Measurements from ENCODE around the gene NEK7.

Gene NEK7

GRCh38 chr1:198132060-198132781 lies 24.6 kb upstream of the NEK7 start:
- Histone ChIP-seq H3K9me2 (replicated peaks; ENCODE audit: insufficient read depth, low read length) (no peaks in the 10 kb centered on the region), H3K36me3 (ENCODE audit: low read length) (no peaks in the 10 kb centered on the region), H2AFZ (ENCODE audit: low read depth, low read length, severe bottlenecking) (no peak overlapping the region), H3K4me3 (ENCODE audit: insufficient read depth, low read length, poor library complexity, severe bottlenecking) (no peak overlapping the region), H3K4me2 (ENCODE audit: low read depth, low read length, poor library complexity, severe bottlenecking) (no peak overlapping the region), H4K20me1 (ENCODE audit: low read depth, low read length) (no peaks in the 10 kb centered on the region), H3K9ac (ENCODE audit: low read length) (no peak overlapping the region), H3K9me3 (ENCODE audit: insufficient read depth, low read length) (no peaks in the 10 kb centered on the region), H3K27ac (ENCODE audit: low read depth, low read length) (no peak overlapping the region), H3K79me2 (ENCODE audit: insufficient read depth, low read length) (no peaks in the 10 kb centered on the region), H3K27me3 (ENCODE audit: low read length) (no peaks in the 10 kb centered on the region), H3F3A (ENCODE audit: insufficient read depth) (no peaks in the 10 kb centered on the region)
- TF ChIP-seq, protein P1, sequence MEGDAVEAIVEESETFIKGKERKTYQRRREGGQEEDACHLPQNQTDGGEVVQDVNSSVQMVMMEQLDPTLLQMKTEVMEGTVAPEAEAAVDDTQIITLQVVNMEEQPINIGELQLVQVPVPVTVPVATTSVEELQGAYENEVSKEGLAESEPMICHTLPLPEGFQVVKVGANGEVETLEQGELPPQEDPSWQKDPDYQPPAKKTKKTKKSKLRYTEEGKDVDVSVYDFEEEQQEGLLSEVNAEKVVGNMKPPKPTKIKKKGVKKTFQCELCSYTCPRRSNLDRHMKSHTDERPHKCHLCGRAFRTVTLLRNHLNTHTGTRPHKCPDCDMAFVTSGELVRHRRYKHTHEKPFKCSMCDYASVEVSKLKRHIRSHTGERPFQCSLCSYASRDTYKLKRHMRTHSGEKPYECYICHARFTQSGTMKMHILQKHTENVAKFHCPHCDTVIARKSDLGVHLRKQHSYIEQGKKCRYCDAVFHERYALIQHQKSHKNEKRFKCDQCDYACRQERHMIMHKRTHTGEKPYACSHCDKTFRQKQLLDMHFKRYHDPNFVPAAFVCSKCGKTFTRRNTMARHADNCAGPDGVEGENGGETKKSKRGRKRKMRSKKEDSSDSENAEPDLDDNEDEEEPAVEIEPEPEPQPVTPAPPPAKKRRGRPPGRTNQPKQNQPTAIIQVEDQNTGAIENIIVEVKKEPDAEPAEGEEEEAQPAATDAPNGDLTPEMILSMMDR (IDR thresholded peaks at IDR 0.05; ENCODE audit: insufficient read depth, low read length, poor library complexity, severe bottlenecking) = no peak
- no peak for TF ChIP-seq EZH2phosphoT487 (conservative IDR thresholded peaks at IDR 0.05; ENCODE audit: low read length)

DNA sequence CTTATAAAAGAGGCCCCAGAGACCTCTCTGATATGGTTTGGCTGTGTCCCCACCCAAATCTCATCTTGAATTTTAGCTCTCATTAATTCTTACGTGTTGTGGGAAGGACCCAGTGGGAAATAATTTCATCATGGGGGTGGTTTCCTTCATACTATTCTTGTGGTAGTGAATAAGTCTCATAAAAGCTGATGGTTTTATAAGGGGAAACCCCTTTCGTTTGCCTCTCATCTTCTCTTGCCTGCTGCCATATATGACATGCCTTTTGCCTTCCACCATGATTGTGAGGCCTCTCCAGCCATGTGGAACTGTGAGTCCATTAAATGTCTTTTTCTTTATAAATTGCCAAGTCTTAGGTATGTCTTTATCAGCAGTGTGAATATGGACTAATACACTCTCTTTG lies 22.5 kb upstream of the NEK7 start:
- no peaks in the 10 kb centered on the region for H3K79me2 ChIP-seq (ENCODE audit: insufficient read depth, low read length)
- H3K9ac ChIP-seq (ENCODE audit: low read length) = no peak overlapping the region

DNA sequence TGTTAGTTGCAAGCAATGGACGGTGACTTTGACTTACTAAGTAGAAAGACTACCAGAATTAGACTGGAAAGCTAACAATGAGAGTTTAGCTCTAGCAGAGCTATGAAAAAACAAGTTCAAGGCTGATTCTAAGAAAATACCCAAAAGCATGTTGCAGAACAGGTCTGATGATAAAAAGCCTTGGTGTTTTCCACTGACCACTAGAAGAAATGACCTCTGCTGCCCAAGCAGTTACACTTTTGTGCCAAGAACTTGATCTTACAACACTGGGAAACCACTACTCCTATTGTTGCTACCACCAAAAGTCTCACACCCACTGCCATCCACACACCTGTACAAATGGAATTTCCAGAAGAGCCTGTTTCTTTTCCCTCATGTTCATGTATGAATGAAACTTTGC lies 21.4 kb upstream of the NEK7 start:
- H3K9me3 ChIP-seq (ENCODE audit: insufficient read depth, low read length) = no peaks in the 10 kb centered on the region
- H3K27me3 ChIP-seq (ENCODE audit: low read length) = no peaks in the 10 kb centered on the region
- H3K79me2 ChIP-seq (ENCODE audit: insufficient read depth, low read length) = no peaks in the 10 kb centered on the region
- H3K27ac ChIP-seq (ENCODE audit: low read depth, low read length) = no peak overlapping the region
- TF ChIP-seq EZH2phosphoT487 (conservative IDR thresholded peaks at IDR 0.05; ENCODE audit: low read length) = no peak
- TF ChIP-seq, protein P1 (IDR thresholded peaks at IDR 0.05; ENCODE audit: insufficient read depth, low read length, poor library complexity, severe bottlenecking) = no peak
- no peak overlapping the region for H3K4me3 ChIP-seq (ENCODE audit: insufficient read depth, low read length, poor library complexity, severe bottlenecking)
- H4K20me1 ChIP-seq (ENCODE audit: low read depth, low read length) = no peaks in the 10 kb centered on the region
- H3F3A ChIP-seq (ENCODE audit: insufficient read depth) = no peaks in the 10 kb centered on the region
- no peak overlapping the region for H3K4me2 ChIP-seq (ENCODE audit: low read depth, low read length, poor library complexity, severe bottlenecking)
- no peak overlapping the region for H2AFZ ChIP-seq (ENCODE audit: low read depth, low read length, severe bottlenecking)
- no peaks in the 10 kb centered on the region for H3K9me2 ChIP-seq (replicated peaks; ENCODE audit: insufficient read depth, low read length)
- no peaks in the 10 kb centered on the region for H3K36me3 ChIP-seq (ENCODE audit: low read length)
- no peak overlapping the region for H3K9ac ChIP-seq (ENCODE audit: low read length)

More for the DNA sequence above, 22.5 kb upstream of the NEK7 start:
- no peaks in the 10 kb centered on the region for H3K27me3 ChIP-seq (ENCODE audit: low read length)
- no peak overlapping the region for H2AFZ ChIP-seq (ENCODE audit: low read depth, low read length, severe bottlenecking)
- no peaks in the 10 kb centered on the region for H3F3A ChIP-seq (ENCODE audit: insufficient read depth)
- H3K4me2 ChIP-seq (ENCODE audit: low read depth, low read length, poor library complexity, severe bottlenecking) = no peak overlapping the region
- no peaks in the 10 kb centered on the region for H3K9me3 ChIP-seq (ENCODE audit: insufficient read depth, low read length)
- no peak overlapping the region for H3K4me3 ChIP-seq (ENCODE audit: insufficient read depth, low read length, poor library complexity, severe bottlenecking)
- TF ChIP-seq, protein P1 (IDR thresholded peaks at IDR 0.05; ENCODE audit: insufficient read depth, low read length, poor library complexity, severe bottlenecking) = no peak
- no peak for TF ChIP-seq EZH2phosphoT487 (conservative IDR thresholded peaks at IDR 0.05; ENCODE audit: low read length)
- no peak overlapping the region for H3K27ac ChIP-seq (ENCODE audit: low read depth, low read length)
- H3K36me3 ChIP-seq (ENCODE audit: low read length) = no peaks in the 10 kb centered on the region
- H3K9me2 ChIP-seq (replicated peaks; ENCODE audit: insufficient read depth, low read length) = no peaks in the 10 kb centered on the region
- H4K20me1 ChIP-seq (ENCODE audit: low read depth, low read length) = no peaks in the 10 kb centered on the region
